ENCODE measurements around the gene TBATA.

Gene TBATA

DNA sequence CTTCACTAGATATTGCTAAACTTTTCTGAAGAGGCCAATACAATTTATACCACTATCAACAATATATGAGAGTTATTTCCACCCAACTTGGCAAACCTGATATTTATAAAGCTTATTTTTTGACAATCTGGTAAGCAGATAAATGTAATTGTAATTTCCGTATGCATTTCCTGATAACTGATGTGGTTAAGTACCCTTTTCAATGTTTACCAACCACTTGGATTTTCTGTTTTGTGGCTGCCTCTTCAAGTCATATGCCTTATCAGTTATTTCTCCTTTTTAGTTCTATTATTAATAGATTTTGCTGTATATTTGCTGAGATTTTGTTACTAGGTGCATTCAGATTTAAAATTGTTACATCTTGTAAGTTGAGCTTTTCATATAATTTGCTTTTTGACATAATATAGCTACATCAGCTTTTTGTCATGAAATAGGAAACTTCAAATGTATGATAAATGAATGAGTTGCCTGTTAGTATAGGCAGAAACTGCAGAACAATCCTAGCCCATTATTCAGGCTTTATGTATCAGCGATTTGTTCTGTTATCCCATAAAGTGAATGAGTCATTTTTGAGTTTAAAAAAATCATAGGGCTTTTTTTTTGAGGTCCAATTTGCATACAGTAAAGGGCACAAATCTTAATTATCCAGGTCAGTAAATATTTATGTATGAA, 42.0 kb upstream of the TBATA start:
- TF ChIP-seq, protein P1, sequence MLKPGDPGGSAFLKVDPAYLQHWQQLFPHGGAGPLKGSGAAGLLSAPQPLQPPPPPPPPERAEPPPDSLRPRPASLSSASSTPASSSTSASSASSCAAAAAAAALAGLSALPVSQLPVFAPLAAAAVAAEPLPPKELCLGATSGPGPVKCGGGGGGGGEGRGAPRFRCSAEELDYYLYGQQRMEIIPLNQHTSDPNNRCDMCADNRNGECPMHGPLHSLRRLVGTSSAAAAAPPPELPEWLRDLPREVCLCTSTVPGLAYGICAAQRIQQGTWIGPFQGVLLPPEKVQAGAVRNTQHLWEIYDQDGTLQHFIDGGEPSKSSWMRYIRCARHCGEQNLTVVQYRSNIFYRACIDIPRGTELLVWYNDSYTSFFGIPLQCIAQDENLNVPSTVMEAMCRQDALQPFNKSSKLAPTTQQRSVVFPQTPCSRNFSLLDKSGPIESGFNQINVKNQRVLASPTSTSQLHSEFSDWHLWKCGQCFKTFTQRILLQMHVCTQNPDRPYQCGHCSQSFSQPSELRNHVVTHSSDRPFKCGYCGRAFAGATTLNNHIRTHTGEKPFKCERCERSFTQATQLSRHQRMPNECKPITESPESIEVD (tag by site-specific recombination; IDR thresholded peaks at IDR 0.05), result peak; percentile 24; the same call in 1 of the 2 replicates
- no peak for TF ChIP-seq SP7 (tag by site-specific recombination; IDR thresholded peaks at IDR 0.05)
- ChIA-PET POLR2A (no interaction called here), CTCF (interaction anchor here (0.7 kb wide), 1 partner anchor 66 kb away, joined by 4 read pairs; no protein-coding TSS in a partner anchor)
- no peaks in the 10 kb centered on the region for H3K9me3 ChIP-seq (ENCODE audit: control insufficient read depth, insufficient read depth, low read depth, low read length)
- peaks cover 14% of the 10 kb centered on the region; the same call in 1 of the 2 replicates for H3K4me1 ChIP-seq (ENCODE audit: control insufficient read depth, insufficient read depth, low read length)
- H3K4me3 ChIP-seq (ENCODE audit: low read depth, low read length), result no peak overlapping the region
- peaks cover 0 to 13% of the 10 kb centered on the region in 2 experiments; a peak in 2 of 3 replicates for H3K36me3 ChIP-seq (ENCODE audit: control insufficient read depth in 2 of 2, insufficient read depth in 1 of 2, low read length in 2 of 2)
- H3K27ac ChIP-seq (ENCODE audit: extremely low read depth, low read depth, low read length), result no peak overlapping the region

DNA sequence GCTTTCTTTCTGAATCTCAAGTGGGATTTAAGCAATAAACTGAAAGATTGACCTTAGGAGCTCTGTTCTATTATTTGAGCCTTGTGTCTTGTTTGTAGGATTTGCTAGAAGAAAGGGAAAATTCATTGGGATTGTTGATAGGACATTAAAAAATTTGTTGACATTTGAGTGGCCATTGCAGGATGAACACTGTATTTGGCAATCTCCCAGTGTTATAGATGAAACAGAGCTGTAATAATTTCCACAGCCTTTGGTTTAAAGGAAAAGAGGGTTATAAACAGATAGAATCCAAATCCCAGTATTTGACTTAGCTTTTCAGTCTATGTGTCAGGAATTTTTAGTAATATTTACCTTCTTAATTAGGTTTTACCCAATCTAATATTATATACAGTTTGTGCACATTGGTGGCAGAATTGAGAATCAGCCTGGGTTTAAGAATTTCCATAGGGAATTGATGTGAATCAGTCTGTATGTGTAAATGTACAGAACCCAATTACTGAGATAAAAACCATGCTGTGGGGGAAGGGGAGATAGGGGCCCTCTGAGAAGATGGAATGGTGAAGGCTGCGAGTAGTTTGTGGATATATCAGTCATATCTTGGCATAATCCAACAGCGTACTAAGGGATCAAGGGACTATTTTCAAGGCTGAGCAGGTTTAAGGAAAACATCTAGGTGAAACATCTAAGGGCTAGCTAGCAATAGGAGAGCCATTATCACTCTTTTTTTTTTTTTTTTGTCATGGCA, 37.1 kb upstream of the TBATA start:
- TF ChIP-seq ZNF10 (tag by site-specific recombination; IDR thresholded peaks at IDR 0.05) (no peak), ZNF837 (tag by site-specific recombination; IDR thresholded peaks at IDR 0.05) (no peak), KLF16 (tag by site-specific recombination; IDR thresholded peaks at IDR 0.05) (no peak), HOXC10 (CRISPR knock-in tag; IDR thresholded peaks at IDR 0.05) (no peak)
- TF ChIP-seq, protein P2, sequence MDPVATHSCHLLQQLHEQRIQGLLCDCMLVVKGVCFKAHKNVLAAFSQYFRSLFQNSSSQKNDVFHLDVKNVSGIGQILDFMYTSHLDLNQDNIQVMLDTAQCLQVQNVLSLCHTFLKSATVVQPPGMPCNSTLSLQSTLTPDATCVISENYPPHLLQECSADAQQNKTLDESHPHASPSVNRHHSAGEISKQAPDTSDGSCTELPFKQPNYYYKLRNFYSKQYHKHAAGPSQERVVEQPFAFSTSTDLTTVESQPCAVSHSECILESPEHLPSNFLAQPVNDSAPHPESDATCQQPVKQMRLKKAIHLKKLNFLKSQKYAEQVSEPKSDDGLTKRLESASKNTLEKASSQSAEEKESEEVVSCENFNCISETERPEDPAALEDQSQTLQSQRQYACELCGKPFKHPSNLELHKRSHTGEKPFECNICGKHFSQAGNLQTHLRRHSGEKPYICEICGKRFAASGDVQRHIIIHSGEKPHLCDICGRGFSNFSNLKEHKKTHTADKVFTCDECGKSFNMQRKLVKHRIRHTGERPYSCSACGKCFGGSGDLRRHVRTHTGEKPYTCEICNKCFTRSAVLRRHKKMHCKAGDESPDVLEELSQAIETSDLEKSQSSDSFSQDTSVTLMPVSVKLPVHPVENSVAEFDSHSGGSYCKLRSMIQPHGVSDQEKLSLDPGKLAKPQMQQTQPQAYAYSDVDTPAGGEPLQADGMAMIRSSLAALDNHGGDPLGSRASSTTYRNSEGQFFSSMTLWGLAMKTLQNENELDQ (tag by site-specific recombination; IDR thresholded peaks at IDR 0.05; ENCODE audit: low read depth), result no peak
- peaks cover 7% of the 10 kb centered on the region; the same call in 1 of the 2 replicates for H3K4me1 ChIP-seq (ENCODE audit: control insufficient read depth, insufficient read depth, low read length)
- no peak overlapping the region for H3K4me3 ChIP-seq (ENCODE audit: low read depth, low read length)
- CTCF ChIA-PET, result interaction anchor here (0.6 to 0.9 kb wide), 3 partner anchors 81 to 413 kb away, joined by 3 to 4 read pairs (median 4); no protein-coding TSS in a partner anchor
- POLR2A ChIA-PET, result no interaction called here
- no peaks in the 10 kb centered on the region for H3K9me3 ChIP-seq (ENCODE audit: control insufficient read depth, insufficient read depth, low read depth, low read length)
- H3K36me3 ChIP-seq (ENCODE audit: control insufficient read depth in 2 of 2, insufficient read depth in 1 of 2, low read length in 2 of 2), result peaks cover 6 to 48% of the 10 kb centered on the region in 2 experiments; a peak in 2 of 3 replicates
- no peak overlapping the region for H3K27ac ChIP-seq (ENCODE audit: extremely low read depth, low read depth, low read length)

DNA sequence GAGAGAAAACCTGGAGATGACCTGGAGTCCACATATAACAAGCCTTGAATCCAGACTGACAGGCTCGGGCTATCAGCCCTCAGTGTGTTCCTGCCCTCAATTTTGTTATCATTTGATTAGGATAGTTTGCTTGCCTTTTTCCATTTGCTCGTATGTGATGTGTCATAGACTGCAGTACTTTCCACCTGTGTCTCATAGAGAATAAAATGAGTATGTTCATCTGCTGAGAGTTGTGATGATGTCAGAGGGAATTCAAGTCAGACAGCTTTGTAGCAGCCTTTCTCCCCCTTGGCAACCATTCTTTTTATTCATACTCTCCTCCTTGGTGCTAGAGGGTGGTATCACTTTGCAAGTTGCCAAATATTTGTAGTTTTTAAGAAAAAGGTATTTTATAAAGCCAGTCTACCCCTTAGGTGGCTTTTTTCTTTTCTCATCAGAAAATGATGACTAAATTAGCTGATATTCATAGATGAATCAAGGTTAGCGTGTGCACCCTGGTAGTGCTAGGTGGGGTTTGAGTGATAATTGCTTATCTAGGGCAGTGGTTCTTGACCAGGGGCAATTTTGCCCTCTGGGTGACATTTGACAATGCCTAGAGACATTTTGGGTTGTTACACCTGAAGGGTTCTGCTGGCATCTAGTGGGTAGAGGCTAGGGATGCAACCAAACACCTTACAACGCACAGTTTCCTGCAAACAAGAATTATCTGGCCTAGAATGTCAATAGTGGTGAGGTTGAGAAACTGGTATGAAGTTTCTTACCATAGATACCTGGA, 36.0 kb upstream of the TBATA start:
- ChIA-PET POLR2A (interaction anchor here (0.7 kb wide), 1 partner anchor 95 kb away, joined by 3 read pairs; no protein-coding TSS in a partner anchor), CTCF (interaction anchor here (0.6 to 0.9 kb wide), 2 partner anchors 44 to 82 kb away, joined by 4 read pairs; no protein-coding TSS in a partner anchor)
- no peak overlapping the region for H3K27ac ChIP-seq (ENCODE audit: extremely low read depth, low read depth, low read length)
- TF ChIP-seq ZNF629 (tag by site-specific recombination; IDR thresholded peaks at IDR 0.05) (peak; percentile 44), SCRT2 (tag by site-specific recombination; IDR thresholded peaks at IDR 0.05) (peak; percentile 79), ZBTB21 (tag by site-specific recombination; IDR thresholded peaks at IDR 0.05) (peak; percentile 45; the same call in 1 of the 2 replicates), PRDM1 (tag by site-specific recombination; IDR thresholded peaks at IDR 0.05) (peak; percentile 64), ZNF707 (tag by site-specific recombination; IDR thresholded peaks at IDR 0.05) (no peak), ZBTB17 (tag by site-specific recombination; IDR thresholded peaks at IDR 0.05) (no peak), ZNF239 (tag by site-specific recombination; IDR thresholded peaks at IDR 0.05) (no peak), ZNF654 (tag by site-specific recombination; IDR thresholded peaks at IDR 0.05; ENCODE audit: low read depth) (peak; percentile 12; the same call in 1 of the 2 replicates), ZNF785 (tag by site-specific recombination; IDR thresholded peaks at IDR 0.05) (no peak)
- TF ChIP-seq, protein P3, sequence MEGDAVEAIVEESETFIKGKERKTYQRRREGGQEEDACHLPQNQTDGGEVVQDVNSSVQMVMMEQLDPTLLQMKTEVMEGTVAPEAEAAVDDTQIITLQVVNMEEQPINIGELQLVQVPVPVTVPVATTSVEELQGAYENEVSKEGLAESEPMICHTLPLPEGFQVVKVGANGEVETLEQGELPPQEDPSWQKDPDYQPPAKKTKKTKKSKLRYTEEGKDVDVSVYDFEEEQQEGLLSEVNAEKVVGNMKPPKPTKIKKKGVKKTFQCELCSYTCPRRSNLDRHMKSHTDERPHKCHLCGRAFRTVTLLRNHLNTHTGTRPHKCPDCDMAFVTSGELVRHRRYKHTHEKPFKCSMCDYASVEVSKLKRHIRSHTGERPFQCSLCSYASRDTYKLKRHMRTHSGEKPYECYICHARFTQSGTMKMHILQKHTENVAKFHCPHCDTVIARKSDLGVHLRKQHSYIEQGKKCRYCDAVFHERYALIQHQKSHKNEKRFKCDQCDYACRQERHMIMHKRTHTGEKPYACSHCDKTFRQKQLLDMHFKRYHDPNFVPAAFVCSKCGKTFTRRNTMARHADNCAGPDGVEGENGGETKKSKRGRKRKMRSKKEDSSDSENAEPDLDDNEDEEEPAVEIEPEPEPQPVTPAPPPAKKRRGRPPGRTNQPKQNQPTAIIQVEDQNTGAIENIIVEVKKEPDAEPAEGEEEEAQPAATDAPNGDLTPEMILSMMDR (tag by site-specific recombination; IDR thresholded peaks at IDR 0.05), result 0 out of 2 replicates have a peak, but pooled peaks have one; percentile 31
- TF ChIP-seq, protein P4, sequence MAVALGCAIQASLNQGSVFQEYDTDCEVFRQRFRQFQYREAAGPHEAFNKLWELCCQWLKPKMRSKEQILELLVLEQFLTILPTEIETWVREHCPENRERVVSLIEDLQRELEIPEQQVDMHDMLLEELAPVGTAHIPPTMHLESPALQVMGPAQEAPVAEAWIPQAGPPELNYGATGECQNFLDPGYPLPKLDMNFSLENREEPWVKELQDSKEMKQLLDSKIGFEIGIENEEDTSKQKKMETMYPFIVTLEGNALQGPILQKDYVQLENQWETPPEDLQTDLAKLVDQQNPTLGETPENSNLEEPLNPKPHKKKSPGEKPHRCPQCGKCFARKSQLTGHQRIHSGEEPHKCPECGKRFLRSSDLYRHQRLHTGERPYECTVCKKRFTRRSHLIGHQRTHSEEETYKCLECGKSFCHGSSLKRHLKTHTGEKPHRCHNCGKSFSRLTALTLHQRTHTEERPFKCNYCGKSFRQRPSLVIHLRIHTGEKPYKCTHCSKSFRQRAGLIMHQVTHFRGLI (tag by site-specific recombination; IDR thresholded peaks at IDR 0.05), result no peak
- no peaks in the 10 kb centered on the region for H3K9me3 ChIP-seq (ENCODE audit: control insufficient read depth, insufficient read depth, low read depth, low read length)
- no peak overlapping the region for H3K4me3 ChIP-seq (ENCODE audit: low read depth, low read length)
- peaks cover 3% of the 10 kb centered on the region; the same call in 1 of the 2 replicates for H3K4me1 ChIP-seq (ENCODE audit: control insufficient read depth, insufficient read depth, low read length)
- peaks cover 10 to 46% of the 10 kb centered on the region in 2 experiments; a peak in 2 of 3 replicates for H3K36me3 ChIP-seq (ENCODE audit: control insufficient read depth in 2 of 2, insufficient read depth in 1 of 2, low read length in 2 of 2)
